NCI-H1417 treated with DMSO at 0.1 percent for 48 hours (cell line): ENCODE data around the gene ZBTB9.

Experiments
- DNase-seq: peaks from one replicate; lab custom pipeline; 2025; lab: John Stamatoyannopoulos, UW

ZBTB9 gene

DNA sequence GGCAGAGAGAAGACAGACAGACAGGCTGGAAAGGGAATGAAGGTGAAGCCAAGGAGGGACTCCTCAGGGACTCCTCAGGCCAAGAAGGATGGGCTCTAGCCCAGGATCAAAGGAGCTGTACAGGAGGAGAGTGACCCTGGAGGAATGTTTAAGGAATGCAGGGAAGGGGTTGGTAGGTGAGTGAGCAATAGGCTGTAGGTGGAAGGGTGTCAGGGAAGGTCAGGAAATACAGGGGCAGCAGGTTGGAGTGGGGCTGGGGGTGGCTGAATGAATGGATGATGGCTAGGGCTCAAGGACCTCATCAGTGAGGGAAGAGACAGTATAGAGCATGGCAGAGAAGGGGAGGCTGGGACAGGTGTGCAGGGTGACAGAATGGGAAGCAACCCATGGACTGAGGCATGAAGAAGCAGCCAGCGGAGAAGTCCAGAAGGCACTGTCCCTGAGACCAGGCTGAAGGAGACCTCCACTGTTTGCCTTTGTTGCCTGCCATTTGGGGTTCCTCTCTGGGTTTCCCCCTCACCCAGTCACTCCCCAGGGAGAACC lies 21.3 kb upstream of the ZBTB9 start:
- DNase-seq, result no peak

GRCh38 chr6:33433544-33434191 lies 20.7 kb upstream of the ZBTB9 start:
- DNase-seq, result no peak

DNA sequence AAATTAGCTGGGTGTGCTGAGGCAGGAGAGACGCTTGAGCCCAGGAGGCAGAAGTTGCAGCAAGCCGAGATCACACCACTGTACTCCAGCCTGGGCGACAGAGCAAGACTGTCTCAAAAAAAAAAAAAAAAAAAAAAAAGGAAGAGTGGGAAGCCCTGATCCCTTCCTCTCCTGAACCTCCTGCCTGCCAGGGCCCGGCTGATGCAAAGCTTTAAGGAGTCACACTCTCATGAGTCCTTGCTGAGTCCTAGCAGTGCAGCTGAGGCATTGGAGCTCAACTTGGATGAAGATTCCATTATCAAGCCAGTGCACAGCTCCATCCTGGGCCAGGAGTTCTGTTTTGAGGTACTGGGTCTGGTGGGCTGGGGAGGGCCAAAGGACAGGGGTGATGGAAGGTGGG lies 19.4 kb upstream of the ZBTB9 start:
- no peak for DNase-seq

DNA sequence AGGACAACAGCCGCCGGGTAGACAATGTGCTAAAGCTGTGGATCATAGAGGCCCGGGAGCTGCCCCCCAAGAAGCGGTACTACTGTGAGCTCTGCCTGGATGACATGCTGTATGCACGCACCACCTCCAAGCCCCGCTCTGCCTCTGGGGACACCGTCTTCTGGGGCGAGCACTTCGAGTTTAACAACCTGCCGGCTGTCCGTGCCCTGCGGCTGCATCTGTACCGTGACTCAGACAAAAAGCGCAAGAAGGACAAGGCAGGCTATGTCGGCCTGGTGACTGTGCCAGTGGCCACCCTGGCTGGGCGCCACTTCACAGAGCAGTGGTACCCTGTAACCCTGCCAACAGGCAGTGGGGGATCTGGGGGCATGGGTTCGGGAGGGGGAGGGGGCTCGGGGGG lies 16.7 kb upstream of the ZBTB9 start:
- DNase-seq, result no peak

GRCh38 chr6:33438978-33439594 lies 15.3 kb upstream of the ZBTB9 start:
- DNase-seq, result no peak

- no peak for DNase-seq
Observed at GRCh38 chr6:33439956-33440648, 14.3 kb upstream of the ZBTB9 start.

DNA sequence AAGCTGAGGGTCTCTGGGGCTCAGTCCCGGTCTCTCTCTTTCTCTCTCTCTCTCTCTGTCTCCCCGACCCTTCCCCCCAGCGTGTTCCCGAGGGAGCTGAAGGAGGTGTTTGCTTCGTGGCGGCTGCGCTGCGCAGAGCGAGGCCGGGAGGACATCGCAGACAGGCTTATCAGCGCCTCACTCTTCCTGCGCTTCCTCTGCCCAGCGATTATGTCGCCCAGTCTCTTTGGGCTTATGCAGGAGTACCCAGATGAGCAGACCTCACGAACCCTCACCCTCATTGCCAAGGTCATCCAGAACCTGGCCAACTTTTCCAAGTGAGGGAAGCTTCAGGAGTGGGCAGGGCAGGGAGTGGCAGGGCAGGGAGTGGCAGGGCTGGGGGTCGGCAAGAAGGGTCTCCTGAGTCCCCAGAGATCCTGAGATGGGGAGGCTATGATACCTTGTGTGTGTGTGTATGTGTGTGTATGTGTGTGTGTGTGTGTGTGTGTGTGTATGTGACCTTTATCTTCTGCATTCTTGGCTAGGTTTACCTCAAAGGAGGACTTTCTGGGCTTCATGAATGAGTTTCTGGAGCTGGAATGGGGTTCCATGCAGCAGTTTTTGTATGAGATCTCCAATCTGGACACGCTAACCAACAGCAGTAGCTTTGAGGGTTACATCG lies 13.6 kb upstream of the ZBTB9 start:
- no peak for DNase-seq

- DNase-seq, result no peak
Observed at GRCh38 chr6:33441457-33441856, 12.9 kb upstream of the ZBTB9 start.

GRCh38 chr6:33442283-33442682 lies 12.1 kb upstream of the ZBTB9 start:
- no peak for DNase-seq

- no peak for DNase-seq
Observed at GRCh38 chr6:33443025-33443424, 11.4 kb upstream of the ZBTB9 start.

GRCh38 chr6:33443619-33444504 lies 10.5 kb upstream of the ZBTB9 start:
- no peak for DNase-seq

- no peak for DNase-seq
Observed at GRCh38 chr6:33445119-33445603, 9.2 kb upstream of the ZBTB9 start.

DNA sequence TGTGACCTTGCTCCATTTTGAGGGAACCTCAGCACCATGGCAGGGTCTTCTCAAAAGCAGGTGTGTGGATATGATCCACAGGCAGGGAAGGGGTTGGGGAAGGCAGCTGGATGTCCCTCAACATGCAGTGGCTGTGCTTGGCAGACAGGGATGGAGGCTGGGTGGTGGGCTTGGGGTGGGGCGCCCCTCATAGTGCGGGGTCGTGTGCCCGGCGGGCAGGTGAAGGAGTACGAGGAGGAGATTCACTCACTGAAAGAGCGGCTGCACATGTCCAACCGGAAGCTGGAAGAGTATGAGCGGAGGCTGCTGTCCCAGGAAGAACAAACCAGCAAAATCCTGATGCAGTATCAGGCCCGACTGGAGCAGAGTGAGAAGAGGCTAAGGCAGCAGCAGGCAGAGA lies 8.0 kb upstream of the ZBTB9 start:
- DNase-seq, result no peak

DNA sequence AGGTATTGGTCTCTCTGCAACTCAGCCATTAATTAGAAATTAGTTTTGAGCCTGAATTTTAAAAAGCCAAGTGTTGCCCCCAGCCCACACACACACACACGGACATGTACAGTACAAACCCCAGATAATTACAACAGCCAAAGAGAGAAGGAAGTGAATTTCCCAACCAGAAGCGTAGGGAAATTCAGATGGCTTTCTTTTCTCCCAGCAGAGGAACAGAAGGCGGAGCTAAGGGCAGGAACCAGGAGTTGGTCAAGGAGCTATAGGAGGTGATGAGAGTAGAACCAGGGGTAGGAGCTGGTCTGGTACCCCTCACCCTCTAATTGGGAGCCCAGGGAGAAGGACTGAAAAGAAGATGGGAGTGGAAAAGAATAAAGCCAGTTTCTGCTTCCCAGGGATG lies 3.9 kb upstream of the ZBTB9 start:
- no peak for DNase-seq

GRCh38 chr6:33451606-33452005 lies 2.8 kb upstream of the ZBTB9 start:
- no peak for DNase-seq

DNA sequence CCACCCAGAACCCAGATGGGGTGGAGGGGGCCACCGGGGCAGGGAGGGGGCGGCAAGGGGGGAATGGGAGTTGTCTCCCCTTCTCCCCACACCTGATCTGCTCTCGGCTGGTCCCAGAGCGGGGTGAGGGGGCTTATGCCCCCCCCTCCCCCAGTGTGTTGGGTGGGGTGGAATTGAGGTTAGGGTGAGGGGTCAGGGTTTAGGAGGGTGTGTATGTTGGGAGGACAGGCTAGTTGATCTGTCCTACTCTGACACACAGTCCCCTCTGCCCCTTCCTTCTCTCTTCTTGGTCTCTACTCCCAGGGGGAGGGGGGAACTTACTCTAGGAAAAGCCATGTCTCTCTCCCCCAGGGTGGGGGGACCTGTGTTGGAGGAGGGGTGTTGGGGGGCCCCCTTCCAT lies 1.9 kb upstream of the ZBTB9 start:
- no peak for DNase-seq

- no peak for DNase-seq
Observed at GRCh38 chr6:33453393-33454008, 875 bp upstream of the ZBTB9 start.

DNA sequence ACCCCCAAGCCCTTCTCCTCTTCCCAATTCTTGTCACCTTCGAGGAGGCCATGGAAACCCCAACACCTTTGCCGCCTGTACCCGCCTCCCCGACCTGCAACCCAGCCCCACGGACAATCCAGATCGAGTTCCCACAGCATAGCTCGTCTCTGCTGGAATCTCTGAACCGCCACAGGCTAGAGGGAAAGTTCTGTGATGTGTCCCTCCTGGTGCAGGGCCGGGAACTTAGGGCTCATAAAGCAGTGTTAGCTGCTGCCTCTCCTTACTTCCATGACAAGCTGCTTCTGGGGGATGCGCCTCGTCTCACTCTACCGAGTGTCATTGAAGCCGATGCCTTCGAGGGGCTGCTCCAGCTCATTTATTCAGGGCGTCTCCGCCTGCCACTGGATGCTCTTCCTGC lies 675 bp downstream of the ZBTB9 start:
- DNase-seq, result no peak

- DNase-seq, result no peak
Observed at GRCh38 chr6:33456156-33456555, 1.8 kb downstream of the ZBTB9 start.

DNA sequence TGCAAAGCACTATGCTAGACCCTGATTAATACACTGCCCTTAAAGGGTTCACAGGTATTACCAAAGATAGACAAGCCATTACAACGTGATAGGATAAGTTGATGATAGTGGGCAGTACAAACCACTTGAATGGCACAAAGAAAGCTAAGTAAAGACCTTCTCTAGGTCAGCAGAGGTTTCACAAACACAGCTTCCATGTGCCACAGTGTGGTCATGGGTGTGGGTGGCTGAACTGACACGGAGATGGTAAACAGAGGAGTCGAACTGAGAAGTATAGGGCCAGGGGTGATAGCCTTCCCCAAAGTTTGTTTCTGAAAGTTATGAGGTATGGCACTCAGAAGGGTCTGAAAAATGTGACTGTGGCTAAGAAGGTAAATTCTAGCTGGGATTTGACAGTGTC lies 4.3 kb downstream of the ZBTB9 start:
- DNase-seq, result no peak

GRCh38 chr6:33459226-33459625 lies 4.8 kb downstream of the ZBTB9 start:
- no peak for DNase-seq
